Measurements from ENCODE around the gene GATA5.

Gene GATA5

DNA sequence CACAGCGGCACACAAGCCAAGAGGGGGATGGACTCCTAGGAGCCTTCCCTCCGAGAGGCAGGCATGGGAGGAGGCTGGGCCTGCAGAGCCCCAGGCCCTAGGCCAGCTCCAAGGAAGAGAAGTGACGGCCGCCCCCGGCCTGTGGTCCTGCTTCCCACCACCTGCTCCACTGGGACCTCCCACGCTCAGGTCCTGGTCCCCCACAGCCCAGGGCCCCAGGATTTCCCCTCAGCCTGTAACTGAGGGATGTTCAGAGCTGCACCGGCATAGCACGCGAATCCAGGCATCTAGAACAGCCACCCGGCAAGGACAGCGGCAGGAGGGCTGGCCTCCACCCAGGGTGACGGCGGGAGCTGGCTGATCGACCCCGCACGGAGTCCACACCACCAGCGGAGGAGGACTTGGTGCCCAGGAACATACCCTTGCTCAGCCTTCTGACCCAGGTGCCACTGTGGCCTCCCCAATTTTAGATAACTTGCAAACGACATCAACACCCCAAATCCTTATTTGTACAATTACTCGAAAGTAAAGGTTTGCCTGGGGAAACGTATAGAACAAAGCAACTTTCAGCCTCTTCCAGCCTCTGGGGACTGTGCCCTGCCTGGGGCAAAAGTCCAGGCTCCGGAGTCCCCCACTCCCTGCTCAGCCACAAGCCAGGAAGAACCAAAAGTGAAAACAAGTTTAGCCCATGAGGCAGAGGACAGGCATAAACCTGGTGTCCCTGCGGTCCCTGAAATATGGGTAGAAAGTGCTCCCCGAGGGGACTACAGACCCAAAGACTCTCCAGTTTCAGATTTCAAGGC lies 3.5 kb downstream of the GATA5 start:
- DNase-seq: no peak

- no peak for DNase-seq
Measured at GRCh38 chr20:62470459-62470858, 5.3 kb downstream of the GATA5 start.

DNA sequence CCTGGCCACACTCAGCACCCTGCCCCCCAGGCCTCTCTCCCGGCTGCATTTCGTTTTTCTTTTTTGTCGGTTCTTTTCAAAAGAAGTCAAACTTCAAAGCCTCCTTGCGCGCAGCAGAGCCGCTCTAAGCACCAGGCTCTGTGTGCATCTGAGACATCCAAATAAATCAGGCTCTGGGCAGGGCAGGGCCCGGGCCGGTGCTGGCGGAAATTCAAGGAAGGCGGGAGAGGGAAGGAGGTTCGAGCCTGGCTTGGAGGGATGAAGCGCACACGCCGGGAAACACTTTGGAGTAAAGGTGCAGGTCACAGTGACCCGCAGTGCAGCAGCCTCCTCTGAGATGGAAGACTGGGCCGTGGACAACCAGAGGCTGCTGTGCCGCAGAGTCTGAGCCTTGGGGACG lies 5.8 kb downstream of the GATA5 start:
- no peak for DNase-seq

GRCh38 chr20:62469352-62469751 lies 6.4 kb downstream of the GATA5 start:
- DNase-seq: no peak

- DNase-seq: no peak
Measured at GRCh38 chr20:62466806-62467537, 8.8 kb downstream of the GATA5 start.

DNA sequence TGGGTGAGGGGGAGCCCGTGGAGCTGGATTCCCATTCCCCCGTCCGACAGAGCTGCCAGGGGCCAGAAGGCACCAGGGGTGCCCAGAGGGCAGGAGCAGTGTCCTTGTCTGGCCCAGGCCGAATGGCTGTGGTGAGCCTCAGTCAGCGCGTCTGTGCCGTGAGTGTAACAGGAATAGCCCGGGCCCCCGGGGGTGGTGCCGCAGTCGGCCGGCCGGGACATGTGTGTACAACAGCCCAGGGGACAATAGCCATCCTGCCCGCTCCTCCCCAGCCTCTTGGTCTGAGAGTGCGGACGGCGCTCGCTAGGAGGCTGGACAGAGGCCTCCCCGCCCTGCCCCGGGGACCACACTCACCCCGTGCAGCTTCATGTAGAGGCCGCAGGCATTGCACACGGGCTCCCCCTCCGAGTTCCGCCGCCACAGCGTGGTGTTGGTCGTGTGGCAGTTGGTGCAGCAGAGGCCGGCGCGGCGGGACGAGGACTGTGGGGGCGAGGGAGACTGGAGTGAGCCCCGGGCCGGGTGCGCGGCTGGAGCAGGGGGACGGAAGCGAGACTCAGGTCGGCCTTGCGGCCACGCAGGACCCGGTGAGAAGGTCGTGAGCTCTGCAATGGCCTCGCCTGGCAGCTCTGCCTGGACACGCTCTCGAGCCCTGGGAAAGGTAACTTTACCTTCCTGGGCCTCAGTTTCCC lies 9.6 kb downstream of the GATA5 start:
- no peak for DNase-seq

- DNase-seq: no peak
Measured at GRCh38 chr20:62464990-62465389, 10.8 kb downstream of the GATA5 start.

DNA sequence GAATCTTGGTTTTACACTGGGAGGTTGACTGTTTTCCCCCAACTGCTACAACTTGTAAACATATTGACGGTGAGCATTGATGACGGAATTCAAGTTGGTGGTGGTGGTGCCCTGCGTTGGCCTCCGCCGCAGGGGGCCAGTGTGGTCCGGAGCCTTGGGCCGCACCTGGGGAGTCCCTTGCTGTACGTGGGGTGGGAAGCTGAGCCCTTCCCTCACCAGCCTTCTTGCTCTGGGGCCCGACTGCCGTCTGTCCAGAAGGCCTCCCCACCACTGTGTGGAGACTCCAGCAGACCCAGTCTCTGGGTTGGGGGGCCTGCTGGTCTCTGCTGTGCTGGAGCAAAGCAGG lies 11.4 kb downstream of the GATA5 start:
- no peak for DNase-seq

GRCh38 chr20:62463651-62464424 lies 12.0 kb downstream of the GATA5 start:
- DNase-seq: no peak

DNA sequence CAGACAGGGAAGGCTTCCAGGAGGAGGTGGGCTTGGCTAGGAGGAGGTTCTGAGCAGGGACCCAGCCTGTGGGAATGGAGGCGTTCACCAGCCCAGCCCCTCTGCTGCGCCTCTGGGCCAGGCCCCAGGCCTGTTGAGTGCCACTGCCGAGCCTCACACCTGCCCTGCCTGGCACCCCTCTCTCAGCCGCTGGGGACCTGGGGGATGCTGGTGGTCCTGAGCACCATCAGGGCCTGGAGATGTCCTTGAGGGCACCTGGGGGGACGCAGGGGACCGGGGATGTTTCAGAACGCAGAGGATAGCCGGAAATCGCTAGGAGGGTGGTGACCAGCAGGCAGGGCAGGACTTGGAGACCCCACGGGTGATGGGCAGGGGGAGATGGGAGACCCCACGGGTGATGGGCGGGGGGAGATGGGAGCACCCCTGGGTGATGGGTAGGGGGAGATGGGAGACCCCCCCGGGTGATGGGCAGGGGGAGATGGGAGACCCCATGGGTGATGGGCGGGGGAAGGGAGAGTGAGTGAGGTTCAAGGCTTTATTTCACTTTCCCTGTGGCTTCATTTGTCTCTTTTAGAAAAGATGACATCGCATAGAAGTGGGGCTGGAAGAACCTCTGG lies 12.7 kb downstream of the GATA5 start:
- no peak for DNase-seq

- DNase-seq: no peak
Measured at GRCh38 chr20:62461834-62462233, 14.0 kb downstream of the GATA5 start.

- no peak for DNase-seq
Measured at GRCh38 chr20:62461157-62461556, 14.6 kb downstream of the GATA5 start.

DNA sequence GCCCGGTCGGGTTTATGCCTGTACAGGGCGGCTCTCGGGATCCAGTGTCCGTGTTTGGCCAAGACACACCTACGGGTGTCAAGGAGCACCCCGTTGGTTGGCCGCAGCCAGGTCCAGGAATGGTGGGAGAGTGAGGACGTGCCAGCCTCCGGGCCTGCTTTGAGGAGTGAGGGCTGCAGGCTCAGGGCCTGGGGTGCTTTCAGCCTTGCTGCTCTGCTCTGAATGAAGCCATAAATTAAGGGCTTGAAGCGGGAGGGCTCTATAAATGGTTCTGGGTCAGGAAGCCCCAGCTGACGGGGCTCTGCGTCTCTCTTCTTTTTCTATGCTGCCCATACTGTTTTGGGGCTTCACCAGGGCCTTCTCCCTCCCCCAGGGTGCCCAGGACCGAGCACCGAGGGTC lies 15.1 kb downstream of the GATA5 start:
- DNase-seq: no peak

DNA sequence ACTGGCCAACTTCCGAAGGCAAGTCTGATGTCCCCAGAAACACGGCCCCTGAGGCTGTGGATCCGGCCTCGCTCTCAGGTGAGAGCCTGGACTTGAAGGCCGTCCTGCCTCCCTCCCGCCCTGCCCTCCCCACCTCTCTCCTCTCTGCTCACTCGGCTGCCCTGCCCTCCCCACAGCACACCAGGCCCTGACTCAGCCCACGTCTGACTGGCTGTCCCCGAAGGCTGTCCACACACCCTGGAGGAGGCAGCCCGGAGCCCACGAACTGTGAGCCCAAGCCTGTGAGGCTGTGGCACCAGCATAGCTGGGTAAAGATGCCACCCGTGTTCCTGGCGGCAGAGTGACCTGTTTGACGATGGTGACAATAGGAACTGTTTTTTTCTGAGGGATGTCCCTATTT lies 16.3 kb downstream of the GATA5 start:
- DNase-seq: no peak

GRCh38 chr20:62458275-62459251 lies 17.2 kb downstream of the GATA5 start:
- DNase-seq: no peak

- no peak for DNase-seq
Measured at GRCh38 chr20:62457831-62458230, 18.0 kb downstream of the GATA5 start.

- DNase-seq: no peak
Measured at GRCh38 chr20:62457098-62457497, 18.7 kb downstream of the GATA5 start.

DNA sequence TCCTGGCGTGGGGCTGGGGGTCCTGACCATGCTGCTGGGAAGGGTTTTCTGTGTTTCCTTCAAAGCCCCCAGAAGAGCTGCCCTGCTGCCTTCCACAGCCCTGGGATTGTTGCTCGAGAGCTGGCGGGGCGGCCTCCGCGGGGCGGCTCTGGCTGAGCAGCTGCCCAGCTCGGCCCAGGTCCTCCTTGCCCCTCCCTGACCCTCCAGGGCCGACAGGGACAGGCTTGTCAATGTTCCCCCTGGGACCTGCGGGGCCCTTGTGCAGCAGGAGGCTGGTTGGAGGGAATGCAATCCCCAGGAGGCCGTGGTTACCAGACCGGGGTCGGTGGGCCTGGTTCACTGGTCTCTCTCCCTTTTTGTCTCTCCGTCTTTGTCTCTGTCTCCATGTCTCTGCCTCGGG lies 19.9 kb downstream of the GATA5 start:
- DNase-seq: no peak

GRCh38 chr20:62454904-62455636 lies 20.7 kb downstream of the GATA5 start:
- DNase-seq: no peak

DNA sequence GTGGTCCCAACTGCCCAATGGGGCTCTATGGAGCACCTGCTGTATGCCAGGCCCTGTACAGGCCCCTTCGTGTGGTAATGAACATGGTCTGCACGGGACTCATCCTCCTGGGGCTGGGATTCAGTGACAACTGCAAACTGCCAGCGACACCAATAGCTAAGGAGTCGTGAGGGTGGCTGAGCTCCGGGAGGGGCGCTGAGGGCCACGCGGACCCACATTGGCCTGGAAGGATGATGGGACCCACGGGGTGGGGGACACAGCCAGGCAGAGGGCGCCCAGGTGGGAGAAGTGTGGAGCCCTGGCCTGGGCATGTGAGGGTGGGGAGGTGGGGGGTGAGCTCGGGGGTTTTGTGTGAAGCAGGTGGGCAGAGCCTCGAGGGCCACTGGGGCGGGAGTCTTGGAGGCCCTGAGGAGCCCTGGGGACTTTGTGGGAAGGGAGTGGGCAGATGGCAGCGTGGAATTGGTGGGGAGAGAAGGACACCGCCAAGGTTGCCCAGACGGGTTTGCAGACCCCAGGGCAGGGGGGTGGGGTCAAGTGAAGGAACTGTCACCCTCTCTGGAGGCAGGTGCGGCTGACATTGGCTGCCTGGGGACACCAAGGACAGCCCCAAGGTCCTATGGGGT lies 22.5 kb downstream of the GATA5 start:
- DNase-seq: no peak
